HEK293 (cell line): ENCODE measurements around the gene RELB.

Source experiments
- PRDM6 ChIP-seq: fragments of 450-650 bp; formaldehyde crosslinking; IDR thresholded peaks from 2 replicates; pipeline ENCODE4 v1.5.1; 2017; ENCODE audit warnings: missing biosample characterization, missing genetic modification characterization
- SCRT2 ChIP-seq: fragments of 450-650 bp; formaldehyde crosslinking; IDR thresholded peaks from 2 replicates; pipeline ENCODE4 v1.5.1; 2016; ENCODE audit warnings: missing biosample characterization, missing genetic modification characterization
- ZBTB44 ChIP-seq: fragments of 450-650 bp; IDR thresholded peaks from 2 replicates; pipeline ENCODE4 v1.5.1; 2018; ENCODE audit warnings: missing biosample characterization, mild to moderate bottlenecking, missing genetic modification characterization
- ZBTB8A ChIP-seq: fragments of 450-650 bp; formaldehyde crosslinking; IDR thresholded peaks from 2 replicates; pipeline ENCODE4 v1.5.1; 2016; ENCODE audit warnings: missing biosample characterization, missing genetic modification characterization
- ZFHX2 ChIP-seq: fragments of 450-650 bp; formaldehyde crosslinking; conservative IDR thresholded peaks from 2 replicates; pipeline ENCODE4 v1.5.1; 2016; ENCODE audit warnings: missing biosample characterization, missing genetic modification characterization
- ZNF112 ChIP-seq: fragments of 450-650 bp; formaldehyde crosslinking; IDR thresholded peaks from 2 replicates; pipeline ENCODE4 v1.5.0; 2017; ENCODE audit warnings: missing biosample characterization, missing genetic modification characterization
- ZNF155 ChIP-seq: fragments of 450-650 bp; formaldehyde crosslinking; IDR thresholded peaks from 2 replicates; pipeline ENCODE4 v1.5.1; 2016; ENCODE audit warnings: missing biosample characterization, missing genetic modification characterization
- ZNF211 ChIP-seq: fragments of 450-650 bp; formaldehyde crosslinking; IDR thresholded peaks from 2 replicates; pipeline ENCODE4 v1.5.1; 2016; ENCODE audit warnings: low read depth, missing biosample characterization, missing genetic modification characterization
- ZNF266 ChIP-seq: fragments of 450-650 bp; formaldehyde crosslinking; IDR thresholded peaks from 2 replicates; pipeline ENCODE4 v1.5.1; 2016; ENCODE audit warnings: missing biosample characterization, missing genetic modification characterization, low read depth
- ZNF324 ChIP-seq: fragments of 450-650 bp; formaldehyde crosslinking; IDR thresholded peaks from 2 replicates; pipeline ENCODE4 v1.5.1; 2016; ENCODE audit warnings: missing biosample characterization, missing genetic modification characterization
- ZNF366 ChIP-seq: fragments of 450-650 bp; formaldehyde crosslinking; conservative IDR thresholded peaks from 2 replicates; pipeline ENCODE4 v1.5.1; 2016; ENCODE audit warnings: missing biosample characterization, missing genetic modification characterization
- ZNF404 ChIP-seq: fragments of 450-650 bp; formaldehyde crosslinking; IDR thresholded peaks from 2 replicates; pipeline ENCODE4 v1.5.1; 2017; ENCODE audit warnings: missing biosample characterization, missing genetic modification characterization
- ZNF423 ChIP-seq: fragments of 450-650 bp; formaldehyde crosslinking; IDR thresholded peaks from 2 replicates; pipeline ENCODE4 v1.5.1; 2016; ENCODE audit warnings: missing biosample characterization, missing genetic modification characterization
- ZNF449 ChIP-seq: fragments of 450-650 bp; formaldehyde crosslinking; IDR thresholded peaks from 2 replicates; pipeline ENCODE4 v1.5.1; 2017; ENCODE audit warnings: missing biosample characterization, mild to moderate bottlenecking, missing genetic modification characterization, moderate library complexity
- ZNF473 ChIP-seq: fragments of 450-650 bp; formaldehyde crosslinking; IDR thresholded peaks from 2 replicates; pipeline ENCODE4 v1.5.1; 2017; ENCODE audit warnings: missing biosample characterization, missing genetic modification characterization
- ZNF488 ChIP-seq: fragments of 450-650 bp; formaldehyde crosslinking; IDR thresholded peaks from 2 replicates; pipeline ENCODE4 v1.5.1; 2016; ENCODE audit warnings: missing biosample characterization, missing genetic modification characterization
- ZNF514 ChIP-seq: fragments of 450-650 bp; formaldehyde crosslinking; IDR thresholded peaks from 2 replicates; pipeline ENCODE4 v1.5.1; 2016; ENCODE audit warnings: missing biosample characterization, missing genetic modification characterization
- ZNF530 ChIP-seq: fragments of 450-650 bp; formaldehyde crosslinking; IDR thresholded peaks from 2 replicates; pipeline ENCODE4 v1.5.1; 2016; ENCODE audit warnings: low read depth, missing biosample characterization, missing genetic modification characterization
- ZNF544 ChIP-seq: fragments of 450-650 bp; formaldehyde crosslinking; IDR thresholded peaks from 2 replicates; pipeline ENCODE4 v1.5.0; 2017; ENCODE audit warnings: missing biosample characterization, missing genetic modification characterization
- ZNF561 ChIP-seq: fragments of 450-650 bp; IDR thresholded peaks from 2 replicates; pipeline ENCODE4 v1.5.1; 2018; ENCODE audit warnings: missing biosample characterization, missing genetic modification characterization, borderline replicate concordance
- ZNF571 ChIP-seq: fragments of 450-650 bp; formaldehyde crosslinking; IDR thresholded peaks from 2 replicates; pipeline ENCODE4 v1.5.0; 2017; ENCODE audit warnings: missing biosample characterization, missing genetic modification characterization
- ZNF580 ChIP-seq: fragments of 450-650 bp; formaldehyde crosslinking; IDR thresholded peaks from 2 replicates; pipeline ENCODE4 v1.5.1; 2016; ENCODE audit warnings: missing biosample characterization, missing genetic modification characterization
- ZNF585B ChIP-seq: fragments of 450-650 bp; formaldehyde crosslinking; IDR thresholded peaks from 2 replicates; pipeline ENCODE4 v1.5.1; 2016; ENCODE audit warnings: missing biosample characterization, missing genetic modification characterization
- ZNF639 ChIP-seq: fragments of 450-650 bp; formaldehyde crosslinking; IDR thresholded peaks from 2 replicates; pipeline ENCODE4 v1.5.1; 2016; ENCODE audit warnings: missing biosample characterization, missing genetic modification characterization
- ZNF645 ChIP-seq: fragments of 450-650 bp; formaldehyde crosslinking; IDR thresholded peaks from 2 replicates; pipeline ENCODE4; 2016; ENCODE audit warnings: missing biosample characterization, missing genetic modification characterization
- ZNF677 ChIP-seq: fragments of 450-650 bp; IDR thresholded peaks from 2 replicates; pipeline ENCODE4 v1.5.0; 2018; ENCODE audit warnings: missing biosample characterization, mild to moderate bottlenecking, missing genetic modification characterization, moderate library complexity
- ZNF692 ChIP-seq: fragments of 450-650 bp; formaldehyde crosslinking; IDR thresholded peaks from 2 replicates; pipeline ENCODE4 v1.5.1; 2016; ENCODE audit warnings: missing biosample characterization, missing genetic modification characterization
- ZNF791 ChIP-seq: fragments of 450-650 bp; formaldehyde crosslinking; IDR thresholded peaks from 2 replicates; pipeline ENCODE4 v1.5.1; 2016; ENCODE audit warnings: missing biosample characterization, missing genetic modification characterization
- ZSCAN23 ChIP-seq: fragments of 450-650 bp; formaldehyde crosslinking; IDR thresholded peaks from 2 replicates; pipeline ENCODE4 v1.5.1; 2016; ENCODE audit warnings: missing biosample characterization, missing genetic modification characterization

RELB gene

GRCh38 chr19:45001087-45001739 lies at the start of gene RELB (continued):
- peak; percentile 82 for TF ChIP-seq ZFHX2
- TF ChIP-seq ZNF488 (tag by site-specific recombination): no peak
- TF ChIP-seq ZNF366 (tag by site-specific recombination): no peak
- TF ChIP-seq ZSCAN23 (tag by site-specific recombination): peak; percentile 66; the same call in 1 of the 2 replicates
- TF ChIP-seq ZNF155 (tag by site-specific recombination): no peak
- peak; percentile 93 for TF ChIP-seq ZNF449 (tag by site-specific recombination)
- TF ChIP-seq ZNF266: no peak
- TF ChIP-seq ZNF571: no peak
- TF ChIP-seq ZNF544 (tag by site-specific recombination): no peak
- TF ChIP-seq ZNF580 (tag by site-specific recombination): 0 out of 2 replicates have a peak, but pooled peaks have one; percentile 23
- no peak for TF ChIP-seq ZNF112
- no peak; the same call in 1 of the 2 replicates for TF ChIP-seq ZBTB8A
- TF ChIP-seq ZNF324 (tag by site-specific recombination): 0 out of 2 replicates have a peak, but pooled peaks have one; percentile 57
- TF ChIP-seq ZNF645 (tag by site-specific recombination): no peak
- TF ChIP-seq ZNF561: no peak
- TF ChIP-seq ZNF677 (tag by site-specific recombination): no peak
- no peak for TF ChIP-seq PRDM6 (tag by site-specific recombination)
- TF ChIP-seq ZNF514 (tag by site-specific recombination): no peak
- no peak for TF ChIP-seq ZNF404
- TF ChIP-seq ZNF530 (tag by site-specific recombination): no peak
- TF ChIP-seq ZNF423: no peak
- TF ChIP-seq ZNF211: no peak
- TF ChIP-seq SCRT2: no peak
- TF ChIP-seq ZNF692 (tag by site-specific recombination): no peak
- no peak for TF ChIP-seq ZBTB44 (tag by site-specific recombination)
- TF ChIP-seq ZNF585B (tag by site-specific recombination): no peak
- no peak for TF ChIP-seq ZNF639 (tag by site-specific recombination)
- TF ChIP-seq ZNF473: no peak
- TF ChIP-seq ZNF791: no peak
